GM18517 (cell line): ENCODE results near the gene SYNE1.
"Not testable (repeated sequence)": the region's sequence is repeated elsewhere in the genome, so short reads cannot be mapped to it uniquely, and the experiment has no call there.

Source experiments
- ATAC-seq: cut with Tn5 transposase; IDR thresholded peaks from one replicate; pipeline ENCODE4 v1.9.1; 2021; ENCODE audit warnings: mild to moderate bottlenecking, moderate library complexity; ENCODE audit not compliant: unreplicated experiment

SYNE1 gene

GRCh38 chr6:152435816-152436215, 201.3 kb downstream of the SYNE1 start:
- no peak for ATAC-seq

GRCh38 chr6:152432758-152433157, 204.4 kb downstream of the SYNE1 start:
- no peak for ATAC-seq

GRCh38 chr6:152428126-152428525, 209.0 kb downstream of the SYNE1 start:
- no peak for ATAC-seq

GRCh38 chr6:152426276-152426675, 210.9 kb downstream of the SYNE1 start:
- ATAC-seq = no peak

- peak; percentile 93 for ATAC-seq
Measured at GRCh38 chr6:152423216-152424103, 213.7 kb downstream of the SYNE1 start.

- ATAC-seq = not testable (repeated sequence)
Measured at GRCh38 chr6:152421496-152421895, 215.7 kb downstream of the SYNE1 start.

GRCh38 chr6:152420696-152421095, 216.5 kb downstream of the SYNE1 start:
- ATAC-seq = no peak

GRCh38 chr6:152418551-152418950, 218.6 kb downstream of the SYNE1 start:
- ATAC-seq = no peak

GRCh38 chr6:152416652-152417051, 220.5 kb downstream of the SYNE1 start:
- no peak for ATAC-seq

GRCh38 chr6:152404936-152405595, 232.1 kb downstream of the SYNE1 start:
- ATAC-seq = no peak

GRCh38 chr6:152404086-152404857, 232.9 kb downstream of the SYNE1 start:
- ATAC-seq = no peak

- no peak for ATAC-seq
Measured at GRCh38 chr6:152402791-152403190, 234.4 kb downstream of the SYNE1 start.

GRCh38 chr6:152401978-152402377, 235.2 kb downstream of the SYNE1 start:
- no peak for ATAC-seq

- no peak for ATAC-seq
Measured at GRCh38 chr6:152399399-152399798, 237.8 kb downstream of the SYNE1 start.

- ATAC-seq = no peak
Measured at GRCh38 chr6:152398993-152399392, 238.2 kb downstream of the SYNE1 start.

- no peak for ATAC-seq
Measured at GRCh38 chr6:152398316-152398715, 238.8 kb downstream of the SYNE1 start.

- no peak for ATAC-seq
Measured at GRCh38 chr6:152394303-152394702, 242.9 kb downstream of the SYNE1 start.

GRCh38 chr6:152391179-152391880, 245.8 kb downstream of the SYNE1 start:
- ATAC-seq = no peak

- no peak for ATAC-seq
Measured at GRCh38 chr6:152387091-152387490, 250.1 kb downstream of the SYNE1 start.

- no peak for ATAC-seq
Measured at GRCh38 chr6:152386131-152386530, 251.0 kb downstream of the SYNE1 start.
